Calu3 (cell line): ENCODE results near the gene SHISAL2B. TPM values are rescaled to one million over a fixed set of nuclear protein-coding genes. Genes with fewer than 3 reads are reported as not detected.

Experiments used
- BruUV-seq: library from RNA; stranded (reverse); fragments of 400-500 nt; replicated peaks from 2 replicates; lab custom pipeline; 2021; lab: Mats Ljungman, UMichigan
- CTCF ChIA-PET: fragments of 300-600 bp; sonication (Branson Sonifier 250); formaldehyde crosslinking; loops from one replicate; lab custom pipeline; 2022; ENCODE audit warnings: antibody characterized with exemption; lab: Charles Lee
- DNase-seq: peaks from one replicate; pipeline ENCODE4 v3.0.0; 2022
- H3K27ac Mint-ChIP-seq: one replicate; pipeline ENCODE4 v1.8.0; 2022; ENCODE audit warnings: mixed read lengths; ENCODE audit not compliant: unreplicated experiment
- H3K27me3 Mint-ChIP-seq: one replicate; pipeline ENCODE4 v1.8.0; 2022; ENCODE audit warnings: mixed read lengths; ENCODE audit not compliant: unreplicated experiment
- H3K36me3 Mint-ChIP-seq: one replicate; pipeline ENCODE4 v1.8.0; 2022; ENCODE audit warnings: mild to moderate bottlenecking, moderate library complexity, mixed read lengths; ENCODE audit not compliant: insufficient read depth, unreplicated experiment
- H3K4me1 Mint-ChIP-seq: one replicate; pipeline ENCODE4 v1.8.0; 2022; ENCODE audit warnings: mild to moderate bottlenecking, low read depth, mixed read lengths; ENCODE audit not compliant: unreplicated experiment
- H3K4me3 Mint-ChIP-seq: one replicate; pipeline ENCODE4 v1.8.0; 2022; ENCODE audit warnings: mild to moderate bottlenecking, low read depth, moderate library complexity, mixed read lengths; ENCODE audit not compliant: unreplicated experiment
- H3K9me3 Mint-ChIP-seq: one replicate; pipeline ENCODE4 v1.8.0; 2022; ENCODE audit warnings: low read depth, mixed read lengths; ENCODE audit not compliant: unreplicated experiment
- CTCF ChIP-seq: fragments of 200-600 bp; IDR thresholded peaks from one replicate; pipeline ENCODE4 v1.8.0; 2022; ENCODE audit warnings: antibody characterized with exemption; ENCODE audit not compliant: unreplicated experiment
- intact Hi-C: fragments of 100-400 bp; cut with micrococcal nuclease; formaldehyde crosslinking; loops from one replicate; pipeline ENCODE4 v1.10.0; 2022; ENCODE audit not compliant: unreplicated experiment
- total RNA-seq: library from RNA; stranded (reverse); gene quantifications from 2 replicates; pipeline ENCODE4 v1.2.3, GENCODE V29; 2022

Gene SHISAL2B
- total RNA-seq, 1 experiment from 2014 or later = not detected

GRCh38 chr5:64665243-64665642 lies 25.1 kb upstream of the SHISAL2B start:
- H3K4me3 Mint-ChIP-seq = no peak overlapping the region
- H3K36me3 Mint-ChIP-seq = no peaks in the 10 kb centered on the region
- no peaks in the 10 kb centered on the region for H3K9me3 Mint-ChIP-seq
- H3K27ac Mint-ChIP-seq = no peak overlapping the region
- intact Hi-C loops = no loop called here
- CTCF ChIA-PET = no interaction called here
- no peak for TF ChIP-seq CTCF
- H3K27me3 Mint-ChIP-seq = no peaks in the 10 kb centered on the region
- H3K4me1 Mint-ChIP-seq = no peaks in the 10 kb centered on the region
- no peak for DNase-seq
- no TSS peak for BruUV-seq

- Mint-ChIP-seq H3K27me3 (no peaks in the 10 kb centered on the region), H3K27ac (no peak overlapping the region), H3K9me3 (peaks cover 2% of the 10 kb centered on the region), H3K36me3 (no peaks in the 10 kb centered on the region), H3K4me1 (no peaks in the 10 kb centered on the region), H3K4me3 (no peak overlapping the region)
- CTCF ChIA-PET = no interaction called here
- BruUV-seq = no TSS peak
- no peak for DNase-seq
- intact Hi-C loops = no loop called here
- no peak for TF ChIP-seq CTCF
These were observed 24.2 kb upstream of the SHISAL2B start for GRCh38 chr5:64666078-64666477.

- no peaks in the 10 kb centered on the region for H3K36me3 Mint-ChIP-seq
- intact Hi-C loops = no loop called here
- H3K4me1 Mint-ChIP-seq = no peaks in the 10 kb centered on the region
- no peak overlapping the region for H3K27ac Mint-ChIP-seq
- CTCF ChIA-PET = no interaction called here
- BruUV-seq = no TSS peak
- DNase-seq = no peak
- no peaks in the 10 kb centered on the region for H3K27me3 Mint-ChIP-seq
- peaks cover 2% of the 10 kb centered on the region for H3K9me3 Mint-ChIP-seq
- no peak for TF ChIP-seq CTCF
- H3K4me3 Mint-ChIP-seq = no peak overlapping the region
These were observed 23.2 kb upstream of the SHISAL2B start for GRCh38 chr5:64667068-64667467.

- Mint-ChIP-seq H3K27ac (no peak overlapping the region), H3K4me1 (no peaks in the 10 kb centered on the region), H3K27me3 (no peaks in the 10 kb centered on the region), H3K36me3 (no peaks in the 10 kb centered on the region), H3K4me3 (no peak overlapping the region), H3K9me3 (peaks cover 2% of the 10 kb centered on the region)
- DNase-seq = no peak
- TF ChIP-seq CTCF = no peak
- intact Hi-C loops = no loop called here
- no TSS peak for BruUV-seq
- CTCF ChIA-PET = no interaction called here
These were observed 20.0 kb upstream of the SHISAL2B start for GRCh38 chr5:64670277-64670676.
